ENCODE results near the gene CRYZL1. TPM values are rescaled to one million over a fixed set of nuclear protein-coding genes. Genes with fewer than 3 reads are reported as not detected.
A peak's percentile ranks its signal among the peaks of the same experiment; 100 is the strongest.

The CRYZL1 gene
- polyA plus RNA-seq, 1 experiment: 58.4 TPM

DNA sequence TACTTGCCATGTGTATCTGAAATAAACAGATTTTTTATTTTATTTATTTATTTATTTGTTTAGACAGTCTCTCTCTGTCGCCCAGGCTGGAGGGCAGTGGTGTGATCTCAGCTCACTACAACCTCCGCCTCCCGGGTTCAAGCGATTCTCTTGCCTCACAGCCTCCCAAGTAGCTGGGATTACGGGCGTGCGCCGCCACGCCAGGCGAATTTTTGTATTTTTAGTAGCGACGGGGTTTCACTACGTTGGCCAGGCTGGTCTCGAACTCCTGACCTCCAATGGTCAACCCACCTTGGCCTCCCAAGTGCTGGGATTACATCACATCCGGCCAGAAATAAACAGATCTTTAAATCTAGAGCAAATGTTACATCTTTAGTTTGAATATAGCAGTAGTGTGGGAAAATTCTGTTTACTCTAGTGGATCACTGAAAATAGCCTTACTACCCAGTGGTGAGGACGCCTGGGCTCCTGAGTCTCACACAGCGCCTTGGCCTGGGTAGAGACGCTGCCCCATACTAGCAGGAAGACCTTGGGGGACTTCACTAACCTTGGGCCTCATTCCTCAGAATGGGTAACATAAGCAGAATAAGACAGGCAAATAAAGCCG, 100.3 kb downstream of the CRYZL1 start:
- ChIA-PET POLR2A (interaction anchor here (0.5 kb wide), 1 partner anchor 38 kb away, joined by 5 read pairs; no protein-coding TSS in a partner anchor), CTCF (no interaction called here)
- Histone ChIP-seq H3K27ac (ENCODE audit: low read depth, low read length) (peak overlapping the region; percentile 100), H3K27me3 (ENCODE audit: control insufficient read depth, insufficient read depth, low read length) (no peaks in the 10 kb centered on the region), H3K9me3 (ENCODE audit: control insufficient read depth, insufficient read depth, low read length) (no peaks in the 10 kb centered on the region; the same call in 1 of the 2 replicates), H3K4me3 (ENCODE audit: low read depth, low read length) (peak overlapping the region; percentile 91)
- TF ChIP-seq, protein P1, sequence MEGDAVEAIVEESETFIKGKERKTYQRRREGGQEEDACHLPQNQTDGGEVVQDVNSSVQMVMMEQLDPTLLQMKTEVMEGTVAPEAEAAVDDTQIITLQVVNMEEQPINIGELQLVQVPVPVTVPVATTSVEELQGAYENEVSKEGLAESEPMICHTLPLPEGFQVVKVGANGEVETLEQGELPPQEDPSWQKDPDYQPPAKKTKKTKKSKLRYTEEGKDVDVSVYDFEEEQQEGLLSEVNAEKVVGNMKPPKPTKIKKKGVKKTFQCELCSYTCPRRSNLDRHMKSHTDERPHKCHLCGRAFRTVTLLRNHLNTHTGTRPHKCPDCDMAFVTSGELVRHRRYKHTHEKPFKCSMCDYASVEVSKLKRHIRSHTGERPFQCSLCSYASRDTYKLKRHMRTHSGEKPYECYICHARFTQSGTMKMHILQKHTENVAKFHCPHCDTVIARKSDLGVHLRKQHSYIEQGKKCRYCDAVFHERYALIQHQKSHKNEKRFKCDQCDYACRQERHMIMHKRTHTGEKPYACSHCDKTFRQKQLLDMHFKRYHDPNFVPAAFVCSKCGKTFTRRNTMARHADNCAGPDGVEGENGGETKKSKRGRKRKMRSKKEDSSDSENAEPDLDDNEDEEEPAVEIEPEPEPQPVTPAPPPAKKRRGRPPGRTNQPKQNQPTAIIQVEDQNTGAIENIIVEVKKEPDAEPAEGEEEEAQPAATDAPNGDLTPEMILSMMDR (IDR thresholded peaks at IDR 0.05; ENCODE audit: low read depth, low read length): no peak
- no peak for DNase-seq (ENCODE audit: low read depth, low spot score)

DNA sequence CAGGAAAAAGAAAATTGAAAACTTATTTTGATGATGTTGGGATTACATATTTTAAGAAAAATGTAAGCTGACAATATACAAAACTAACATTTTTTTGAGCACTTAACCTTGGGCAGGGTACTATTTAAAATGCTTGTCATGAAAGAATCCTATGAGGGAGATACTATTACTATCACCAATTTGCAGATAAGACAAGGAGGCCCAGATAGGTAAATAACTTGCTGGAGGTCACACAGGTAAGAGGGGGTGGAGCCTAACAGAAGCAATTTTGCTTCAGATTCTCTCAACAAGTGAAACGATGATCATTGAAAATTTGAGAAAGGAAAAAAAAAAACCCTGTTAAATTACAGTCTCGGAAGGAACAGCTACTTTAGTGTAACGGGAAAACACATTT, 100.8 kb downstream of the CRYZL1 start:
- ChIA-PET CTCF (no interaction called here), POLR2A (no interaction called here)
- no peaks in the 10 kb centered on the region for H3K27me3 ChIP-seq (ENCODE audit: control insufficient read depth, insufficient read depth, low read length)
- no peak overlapping the region for H3K27ac ChIP-seq (ENCODE audit: low read depth, low read length)
- TF ChIP-seq, protein P1 (IDR thresholded peaks at IDR 0.05; ENCODE audit: low read depth, low read length): no peak
- peak overlapping the region; percentile 91; the same call in 1 of the 2 replicates for H3K4me3 ChIP-seq (ENCODE audit: low read depth, low read length)
- no peak for DNase-seq (ENCODE audit: low read depth, low spot score)
- no peaks in the 10 kb centered on the region; the same call in 1 of the 2 replicates for H3K9me3 ChIP-seq (ENCODE audit: control insufficient read depth, insufficient read depth, low read length)

DNA sequence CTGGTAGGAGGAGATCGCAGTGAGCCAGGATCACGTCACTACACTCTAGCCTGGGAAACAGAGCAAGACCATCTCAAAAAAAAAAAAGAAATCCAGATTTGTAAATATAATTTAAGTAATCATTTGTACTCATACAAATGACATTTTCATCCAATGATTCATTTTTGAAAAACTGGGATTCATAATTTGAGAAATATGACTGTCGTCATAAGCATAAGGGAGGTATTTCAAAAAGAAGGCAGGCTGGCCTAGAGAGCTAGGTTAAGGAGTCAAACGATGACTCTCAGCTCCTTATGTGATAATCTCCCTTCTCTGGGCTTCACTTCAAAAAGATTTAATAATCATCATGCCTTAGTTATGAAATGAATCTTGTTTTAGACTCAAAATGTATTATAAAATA, 101.9 kb downstream of the CRYZL1 start:
- ChIA-PET POLR2A (no interaction called here), CTCF (no interaction called here)
- H3K4me3 ChIP-seq (ENCODE audit: low read depth, low read length): no peak overlapping the region
- TF ChIP-seq, protein P1 (IDR thresholded peaks at IDR 0.05; ENCODE audit: low read depth, low read length): no peak
- peak overlapping the region; percentile 21 for H3K27ac ChIP-seq (ENCODE audit: low read depth, low read length)
- H3K9me3 ChIP-seq (ENCODE audit: control insufficient read depth, insufficient read depth, low read length): no peaks in the 10 kb centered on the region; the same call in 1 of the 2 replicates
- no peak for DNase-seq (ENCODE audit: low read depth, low spot score)
- H3K27me3 ChIP-seq (ENCODE audit: control insufficient read depth, insufficient read depth, low read length): no peaks in the 10 kb centered on the region

Other genes with a start within 250 kb of the CRYZL1 start
- gene IFNGR2, start 238.3 kb downstream of the CRYZL1 start, polyA plus RNA-seq (2011; rRNA removed): 90.8 and 93.4 TPM in 2 replicates
- gene TMEM50B, start 161.8 kb downstream of the CRYZL1 start, polyA plus RNA-seq (2011; rRNA removed): 24.4 and 33.8 TPM in 2 replicates
- gene DNAJC28, start 150.0 kb downstream of the CRYZL1 start, polyA plus RNA-seq (2011; rRNA removed): 1.3 and 1.9 TPM in 2 replicates
- 26.1 and 31.4 TPM in 2 replicates for gene GART, start 99.6 kb downstream of the CRYZL1 start, polyA plus RNA-seq (2011; rRNA removed)
- gene SON, start 98.7 kb downstream of the CRYZL1 start, polyA plus RNA-seq (2011; rRNA removed): 103 and 113 TPM in 2 replicates
- 15.2 and 20.7 TPM in 2 replicates for gene DONSON, start 53.1 kb downstream of the CRYZL1 start, polyA plus RNA-seq (2011; rRNA removed)
- 51.5 and 54.3 TPM in 2 replicates for gene ITSN1, start 760 bp upstream of the CRYZL1 start, polyA plus RNA-seq (2011; rRNA removed)

Measured in AG04450 (cell line).